CMK (cell line): ENCODE results near the gene ETS1.

ENCODE experiments used
- DNase-seq: peaks from one replicate; pipeline ENCODE4 v3.0.0-alpha.2; 2010; ENCODE audit warnings: low read depth

Gene ETS1

GRCh38 chr11:128618603-128619002 is 31.2 kb upstream of the ETS1 start:
- DNase-seq: peak; percentile 56

GRCh38 chr11:128616161-128616560 is 28.8 kb upstream of the ETS1 start:
- peak; percentile 97 for DNase-seq

DNA sequence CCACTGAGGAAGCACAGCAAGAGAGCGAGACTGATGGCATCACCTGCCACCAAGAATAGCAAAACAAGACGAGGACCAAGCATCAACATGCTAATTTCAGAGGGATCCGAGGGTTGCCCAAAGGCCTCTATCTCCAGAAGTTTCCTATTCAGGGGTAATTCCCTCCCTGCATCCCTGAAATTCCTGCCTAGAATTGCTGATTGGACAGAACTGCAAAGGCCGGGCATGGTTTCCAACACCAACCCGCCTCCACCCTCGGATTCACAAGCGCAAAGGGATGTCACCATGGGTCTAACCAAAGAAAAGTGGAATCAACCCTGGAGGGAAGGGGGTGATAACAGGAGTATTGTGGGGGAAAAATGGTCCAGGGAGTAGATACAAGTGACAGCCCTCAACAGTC is 28.3 kb upstream of the ETS1 start:
- no peak for DNase-seq

GRCh38 chr11:128615076-128615475 is 27.7 kb upstream of the ETS1 start:
- DNase-seq: no peak

- DNase-seq: no peak
Observed at GRCh38 chr11:128614026-128614425, 26.7 kb upstream of the ETS1 start.

DNA sequence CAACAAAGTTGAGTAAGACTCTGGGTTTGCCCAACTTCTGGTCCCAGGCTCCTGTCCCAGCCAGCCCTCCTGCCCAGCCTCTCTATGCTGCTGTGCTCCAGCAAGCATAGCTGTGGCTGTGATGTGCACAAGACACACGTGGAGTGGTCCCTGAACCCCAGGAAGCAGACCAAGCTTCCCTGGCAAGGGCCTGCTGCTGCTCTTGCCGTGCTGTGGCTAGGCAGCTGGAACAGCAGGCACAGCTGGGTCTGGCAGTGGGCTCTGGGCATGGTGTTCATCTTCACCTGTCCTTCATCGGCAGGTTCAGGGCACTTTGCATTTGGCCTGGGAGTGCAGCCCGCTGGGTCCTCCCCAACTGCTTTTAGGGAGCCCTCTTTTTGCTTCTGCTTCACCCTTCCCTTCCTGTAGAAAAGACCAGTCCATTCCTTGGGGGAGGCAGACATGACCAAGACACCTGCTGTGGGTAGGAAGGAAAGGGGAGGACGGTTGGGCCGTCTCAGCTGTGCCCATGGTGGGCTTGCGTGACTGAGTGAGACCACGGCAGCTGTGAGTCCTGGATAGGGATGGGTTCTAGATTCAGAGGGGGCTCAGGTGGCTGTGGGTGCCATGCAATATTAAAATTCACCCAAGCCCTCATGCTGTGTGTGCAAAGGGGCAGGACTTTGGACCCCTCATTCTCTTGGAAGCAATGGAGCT is 26.1 kb upstream of the ETS1 start:
- no peak for DNase-seq

DNA sequence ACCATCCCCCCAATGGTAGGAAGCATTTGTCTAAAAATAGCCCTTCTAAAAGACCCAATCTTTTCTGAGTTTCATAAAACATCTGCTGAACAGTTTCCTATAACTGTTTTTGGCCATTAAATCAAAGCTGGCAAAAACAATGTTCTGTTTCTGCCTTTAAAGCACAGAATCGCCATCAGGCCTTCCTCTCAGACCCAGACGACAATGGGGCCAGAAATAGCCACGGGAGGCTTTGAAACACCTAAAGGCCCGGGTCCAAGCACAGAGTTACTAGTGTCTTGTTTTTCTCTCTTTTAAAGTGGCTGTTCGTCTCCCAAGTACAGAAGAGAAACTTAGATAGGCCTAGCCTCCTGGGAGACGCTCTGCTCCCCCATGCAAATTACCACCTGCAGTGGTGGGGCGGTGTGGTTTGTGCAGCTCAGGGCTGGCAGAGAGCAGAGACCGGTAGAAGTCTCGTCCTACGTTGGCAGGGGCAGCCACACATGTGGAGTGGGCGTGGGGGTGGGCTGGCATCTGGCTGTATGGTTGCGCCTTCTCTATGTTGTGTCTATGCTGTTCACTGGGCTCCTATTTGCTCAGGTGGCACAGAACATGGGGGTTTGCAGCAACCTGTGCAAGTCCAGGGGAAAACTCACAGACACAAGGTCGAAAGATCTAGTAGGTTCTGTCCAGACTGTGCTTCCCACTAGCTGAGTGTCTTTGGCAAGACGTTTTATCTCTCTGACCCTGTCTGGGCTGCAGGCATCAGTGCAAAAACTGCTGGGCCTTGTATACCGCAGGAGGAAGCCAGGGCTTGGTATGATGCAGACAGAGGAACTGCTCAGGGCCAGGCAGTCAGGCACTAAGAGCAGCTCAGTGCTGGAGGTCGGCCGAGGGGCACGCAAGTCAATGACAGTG is 23.6 kb upstream of the ETS1 start:
- DNase-seq: peak; percentile 63

DNA sequence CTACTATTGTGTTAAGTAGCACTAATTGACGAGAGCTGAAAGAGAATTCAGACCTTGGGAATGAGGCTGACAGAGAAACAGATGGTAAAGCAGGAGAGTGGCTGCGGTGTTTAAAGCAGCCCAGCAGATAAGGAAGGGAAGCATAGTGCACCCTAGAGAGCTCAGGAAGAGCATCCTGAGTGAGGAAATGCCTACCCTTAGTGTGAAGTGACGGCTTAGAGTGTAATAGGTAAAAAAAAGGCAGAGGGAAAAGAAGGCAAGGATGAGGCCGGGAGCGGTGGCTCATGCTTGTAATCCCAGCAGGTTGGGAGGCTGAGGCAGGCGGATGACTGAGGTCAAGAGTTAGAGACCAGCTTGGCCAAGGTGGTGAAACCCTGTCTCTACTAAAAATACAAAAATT is 22.4 kb upstream of the ETS1 start:
- DNase-seq: no peak

GRCh38 chr11:128608746-128609407 is 21.5 kb upstream of the ETS1 start:
- DNase-seq: no peak

GRCh38 chr11:128607819-128608218 is 20.5 kb upstream of the ETS1 start:
- no peak for DNase-seq

DNA sequence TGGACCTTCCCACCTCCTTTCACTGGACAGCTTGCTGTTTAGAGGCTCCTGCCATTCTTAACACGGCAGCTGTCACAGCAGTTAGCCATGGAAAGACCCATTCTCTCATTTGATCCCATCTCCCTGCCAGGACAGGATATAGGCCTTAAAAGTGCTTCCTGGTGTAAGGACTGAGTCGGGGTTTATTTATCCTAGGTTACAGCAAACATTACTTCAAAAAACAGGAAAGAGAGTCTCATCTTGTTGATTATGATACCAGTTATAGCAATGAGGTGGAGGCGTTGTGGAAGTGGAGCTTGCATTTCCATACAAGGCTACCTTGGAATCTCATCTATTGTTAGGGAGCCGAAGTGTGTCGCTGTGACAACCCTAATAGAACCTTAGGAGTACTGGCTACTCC is 17.4 kb upstream of the ETS1 start:
- DNase-seq: no peak

- no peak for DNase-seq
Observed at GRCh38 chr11:128603752-128604414, 16.5 kb upstream of the ETS1 start.

DNA sequence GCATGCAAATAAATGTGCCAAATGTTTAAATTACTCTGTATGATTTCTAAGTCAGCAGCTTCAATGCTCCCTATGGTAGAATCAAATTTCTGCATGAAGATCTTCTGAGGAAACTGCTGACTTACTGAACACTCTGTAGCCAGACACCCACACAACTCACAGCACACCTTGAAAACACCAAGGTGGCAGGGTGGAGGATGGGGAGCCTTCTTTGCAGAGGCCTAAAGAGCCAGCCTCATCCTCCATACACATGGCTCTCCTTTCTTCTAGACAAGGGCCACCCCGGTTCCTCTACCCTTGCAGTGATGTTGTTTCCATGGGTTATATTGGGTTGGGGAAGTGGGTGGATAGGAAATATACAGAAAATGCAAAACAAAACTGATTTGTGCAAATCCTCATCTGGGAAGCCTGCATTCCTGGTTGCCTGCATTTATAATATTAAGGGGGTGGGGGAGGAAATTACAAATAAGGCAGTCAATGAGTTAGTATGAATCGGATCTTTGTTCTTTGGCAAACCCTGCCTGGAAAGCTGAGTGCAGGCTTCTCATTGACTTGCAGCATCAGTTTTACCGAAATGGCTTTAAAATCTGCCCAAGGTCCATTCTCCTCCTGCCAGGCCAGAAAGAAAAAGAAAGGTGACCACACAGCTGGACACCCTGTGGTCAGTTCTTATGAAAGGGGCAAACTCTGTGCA is 15.8 kb upstream of the ETS1 start:
- DNase-seq: no peak

DNA sequence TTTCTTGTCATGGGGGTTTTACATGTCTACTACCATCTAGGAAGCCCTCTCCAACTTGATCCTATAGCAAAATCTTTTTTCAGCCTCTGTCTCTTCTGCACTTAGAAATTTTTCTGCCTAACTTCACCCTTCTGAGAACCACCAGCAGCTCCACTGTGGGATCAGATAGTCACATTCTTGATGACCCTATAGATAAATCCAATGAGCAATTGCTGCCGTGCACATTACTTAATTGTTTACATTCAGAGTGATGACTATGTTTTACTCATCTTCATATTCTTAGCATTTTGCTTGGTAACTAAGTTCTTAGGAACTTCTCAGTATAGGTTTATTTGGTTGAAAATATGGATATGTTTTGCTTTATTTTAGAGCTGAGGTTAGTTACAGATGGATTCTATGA is 12.4 kb upstream of the ETS1 start:
- no peak for DNase-seq

- DNase-seq: no peak
Observed at GRCh38 chr11:128598506-128599150, 11.3 kb upstream of the ETS1 start.

DNA sequence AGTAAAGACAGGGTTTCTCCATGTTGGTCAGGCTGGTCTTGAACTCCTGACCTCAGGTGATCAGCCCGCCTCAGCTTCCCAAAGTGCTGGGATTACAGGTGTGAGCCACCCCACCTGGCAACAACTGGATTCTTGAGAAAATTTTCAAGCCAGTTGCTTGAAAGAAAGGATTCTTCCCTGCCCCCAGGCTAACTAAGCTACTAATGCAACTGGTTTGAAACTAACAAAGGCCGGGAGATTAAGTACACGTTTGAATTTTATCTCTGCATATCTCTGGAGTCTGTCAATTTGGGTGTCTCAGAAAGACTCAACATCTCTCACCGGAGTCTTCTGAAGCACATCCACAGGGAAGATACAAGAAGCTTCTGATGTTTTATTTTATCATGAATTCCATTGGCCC is 10.7 kb upstream of the ETS1 start:
- no peak for DNase-seq

DNA sequence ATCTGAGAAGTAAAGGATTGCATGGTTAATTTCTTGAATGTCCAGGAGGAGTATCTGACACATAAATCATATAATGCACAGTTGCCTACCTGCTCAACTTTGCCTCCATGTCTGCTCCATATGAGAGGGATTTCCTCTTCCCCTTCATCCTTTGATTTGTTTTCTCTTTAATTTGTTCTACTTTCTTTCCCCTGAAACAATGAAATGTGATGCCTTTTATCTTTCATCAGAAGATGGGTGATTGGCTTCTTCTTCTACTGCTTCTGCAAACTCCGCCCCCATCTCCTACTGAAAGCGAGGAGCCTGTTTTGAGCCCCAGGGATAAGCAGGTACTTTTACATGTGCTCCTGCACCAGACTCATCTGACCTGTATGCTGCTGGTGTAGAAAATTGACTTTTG is 9.9 kb upstream of the ETS1 start:
- DNase-seq: no peak

DNA sequence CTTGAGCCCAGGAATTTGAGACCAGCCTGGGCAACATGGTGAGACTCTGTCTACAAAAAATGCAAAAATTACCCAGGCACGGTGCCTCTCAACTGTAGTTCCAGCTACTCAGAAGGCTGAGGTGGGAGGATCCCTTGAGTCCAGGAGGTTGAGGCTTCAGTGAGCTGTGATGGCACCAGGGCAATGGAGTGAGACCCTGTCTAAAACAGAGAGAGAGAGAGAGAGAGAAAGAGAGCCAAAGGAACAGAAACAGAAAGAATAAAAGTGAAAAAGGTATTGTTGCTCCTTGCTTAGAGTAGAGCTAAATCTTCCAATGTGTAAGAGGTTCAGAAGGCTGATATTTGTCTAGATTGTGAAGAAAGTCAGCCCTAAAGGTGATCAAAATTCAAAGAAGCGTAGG is 8.9 kb upstream of the ETS1 start:
- no peak for DNase-seq

DNA sequence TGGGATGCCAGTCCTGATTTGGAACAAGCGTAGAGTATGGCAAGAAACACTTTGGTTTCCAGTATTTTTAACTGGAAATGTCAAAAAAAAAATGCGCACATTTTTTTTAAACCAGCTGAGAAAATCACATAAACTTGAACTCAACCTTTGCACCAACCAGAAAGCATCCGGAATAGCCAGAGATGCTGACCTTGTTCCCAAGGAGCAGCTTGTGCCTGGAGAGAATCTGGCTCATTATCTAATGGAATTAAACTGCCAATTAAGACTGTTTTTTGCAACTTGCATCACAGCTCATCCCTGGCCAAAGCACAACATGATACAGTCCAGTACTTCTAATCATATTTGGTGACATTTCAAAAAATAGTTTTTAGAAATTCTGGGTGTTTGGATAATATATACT is 8.4 kb upstream of the ETS1 start:
- no peak for DNase-seq

DNA sequence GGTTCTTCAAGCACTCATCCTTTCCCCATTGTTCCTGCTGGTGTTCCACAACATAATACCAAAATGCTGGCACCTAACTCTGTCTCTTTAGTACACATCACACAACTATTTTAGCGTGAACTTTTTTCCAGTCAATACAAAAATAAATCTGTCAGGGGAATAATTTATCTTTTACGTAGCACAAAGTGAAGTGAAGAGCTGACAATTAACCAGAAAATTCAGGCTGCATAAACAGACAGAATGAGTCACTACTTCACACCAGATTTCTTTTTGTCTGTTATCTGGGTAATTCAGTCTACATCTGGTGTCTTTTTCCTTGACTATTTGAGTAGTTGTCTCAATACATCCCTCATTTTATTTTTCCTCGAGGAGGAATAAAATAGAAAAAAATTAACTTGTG is 7.9 kb upstream of the ETS1 start:
- DNase-seq: no peak

GRCh38 chr11:128594226-128594625 is 6.9 kb upstream of the ETS1 start:
- no peak for DNase-seq
